GM20000 (cell line): ENCODE data around the gene AQR.

Experiments used
- DNase-seq: peaks from one replicate; pipeline ENCODE4 v3.0.0; 2012; ENCODE audit warnings: low spot score
- TF ChIP-seq, protein P1 (sequence below): IDR thresholded peaks from 2 replicates; pipeline ENCODE4 v1.5.1; 2012; ENCODE audit warnings: mild to moderate bottlenecking, control low read depth; ENCODE audit errors: extremely low read depth, missing control alignments

AQR gene

DNA sequence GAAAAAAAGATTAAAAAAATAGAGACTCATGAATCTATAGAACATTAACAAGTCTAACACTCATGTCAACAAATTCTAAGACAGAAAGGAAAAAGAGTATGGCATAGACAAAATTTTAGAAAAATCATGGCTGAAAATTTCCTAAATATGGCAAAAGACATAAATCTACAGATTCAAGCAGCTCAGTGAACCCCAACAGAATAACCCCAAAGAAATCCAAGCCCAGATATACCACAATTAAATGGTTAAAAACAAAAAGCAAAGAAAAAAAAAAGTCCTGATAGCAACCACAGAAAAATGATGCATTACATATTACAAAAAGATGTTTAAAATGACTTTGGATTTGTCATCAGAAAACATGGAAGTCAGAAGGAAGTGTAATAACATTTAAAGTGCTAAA lies 75.6 kb downstream of the AQR start:
- TF ChIP-seq, protein P1, sequence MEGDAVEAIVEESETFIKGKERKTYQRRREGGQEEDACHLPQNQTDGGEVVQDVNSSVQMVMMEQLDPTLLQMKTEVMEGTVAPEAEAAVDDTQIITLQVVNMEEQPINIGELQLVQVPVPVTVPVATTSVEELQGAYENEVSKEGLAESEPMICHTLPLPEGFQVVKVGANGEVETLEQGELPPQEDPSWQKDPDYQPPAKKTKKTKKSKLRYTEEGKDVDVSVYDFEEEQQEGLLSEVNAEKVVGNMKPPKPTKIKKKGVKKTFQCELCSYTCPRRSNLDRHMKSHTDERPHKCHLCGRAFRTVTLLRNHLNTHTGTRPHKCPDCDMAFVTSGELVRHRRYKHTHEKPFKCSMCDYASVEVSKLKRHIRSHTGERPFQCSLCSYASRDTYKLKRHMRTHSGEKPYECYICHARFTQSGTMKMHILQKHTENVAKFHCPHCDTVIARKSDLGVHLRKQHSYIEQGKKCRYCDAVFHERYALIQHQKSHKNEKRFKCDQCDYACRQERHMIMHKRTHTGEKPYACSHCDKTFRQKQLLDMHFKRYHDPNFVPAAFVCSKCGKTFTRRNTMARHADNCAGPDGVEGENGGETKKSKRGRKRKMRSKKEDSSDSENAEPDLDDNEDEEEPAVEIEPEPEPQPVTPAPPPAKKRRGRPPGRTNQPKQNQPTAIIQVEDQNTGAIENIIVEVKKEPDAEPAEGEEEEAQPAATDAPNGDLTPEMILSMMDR = no peak
- DNase-seq = no peak

DNA sequence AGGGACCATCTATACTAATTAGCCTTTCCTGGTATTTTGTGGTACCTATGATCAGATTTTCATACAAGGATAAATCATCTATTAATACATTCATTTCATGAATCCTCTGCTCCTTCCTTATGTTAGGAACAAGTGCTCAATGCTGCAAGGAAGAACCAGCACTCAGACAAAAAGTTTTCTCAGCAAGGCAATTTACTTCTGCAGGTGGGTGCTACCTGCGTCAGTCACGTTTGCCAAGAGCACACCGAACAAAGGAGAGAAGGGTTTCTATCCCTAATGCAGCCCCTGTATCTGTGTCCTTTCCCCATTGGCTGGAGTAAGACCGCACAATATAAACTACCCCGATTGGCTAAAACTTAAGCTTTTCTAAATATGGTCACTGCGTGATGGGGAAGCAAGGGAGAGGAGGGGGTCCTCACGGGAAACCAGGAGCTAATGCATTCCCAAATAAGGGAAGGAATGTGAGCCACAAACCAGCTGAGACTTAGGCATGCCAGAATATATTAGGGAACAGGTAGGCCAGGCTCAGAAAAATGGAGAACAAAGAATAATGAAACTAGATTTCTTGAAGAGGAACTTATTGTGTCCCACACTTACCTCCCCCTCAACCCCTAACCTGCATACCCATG lies 76.5 kb downstream of the AQR start:
- DNase-seq = no peak
- TF ChIP-seq, protein P1 = no peak

DNA sequence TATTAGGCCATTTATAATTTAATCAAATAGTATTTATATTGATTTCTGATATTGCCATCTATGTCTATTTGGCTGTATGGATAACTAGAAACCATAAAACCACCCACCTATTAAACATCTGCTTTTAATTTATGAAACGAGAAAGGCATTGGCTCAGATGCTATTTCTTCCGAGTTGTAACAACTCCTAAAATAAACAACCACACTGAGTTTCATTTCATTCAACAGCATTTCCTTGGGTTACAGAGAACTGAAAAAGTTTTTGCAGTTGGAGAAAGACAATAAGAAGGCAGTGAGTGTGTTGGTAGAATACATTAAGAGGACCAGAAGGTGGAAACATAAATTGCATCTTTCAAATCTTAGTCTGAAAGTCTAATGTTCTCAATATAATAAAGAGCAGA lies 79.1 kb downstream of the AQR start:
- TF ChIP-seq, protein P1 = no peak
- DNase-seq = no peak

DNA sequence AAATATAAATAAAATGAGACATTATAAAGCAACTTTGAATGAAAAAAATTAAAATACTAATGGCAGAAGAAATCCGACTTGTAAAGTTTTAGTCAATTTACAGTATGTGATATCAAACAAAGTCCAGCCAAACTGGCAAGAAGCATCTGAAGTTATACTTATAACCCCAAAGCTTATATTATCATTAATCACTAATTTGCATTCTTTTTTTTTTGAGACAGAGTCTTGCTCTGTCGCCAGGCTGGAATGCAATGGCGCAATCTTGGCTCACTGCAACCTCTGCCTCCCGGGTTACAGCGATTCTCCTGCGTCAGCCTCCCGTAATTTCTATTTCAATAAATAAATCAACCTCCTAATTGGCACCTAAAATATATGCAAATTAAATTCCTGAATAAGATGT lies 80.1 kb downstream of the AQR start:
- DNase-seq = no peak

DNA sequence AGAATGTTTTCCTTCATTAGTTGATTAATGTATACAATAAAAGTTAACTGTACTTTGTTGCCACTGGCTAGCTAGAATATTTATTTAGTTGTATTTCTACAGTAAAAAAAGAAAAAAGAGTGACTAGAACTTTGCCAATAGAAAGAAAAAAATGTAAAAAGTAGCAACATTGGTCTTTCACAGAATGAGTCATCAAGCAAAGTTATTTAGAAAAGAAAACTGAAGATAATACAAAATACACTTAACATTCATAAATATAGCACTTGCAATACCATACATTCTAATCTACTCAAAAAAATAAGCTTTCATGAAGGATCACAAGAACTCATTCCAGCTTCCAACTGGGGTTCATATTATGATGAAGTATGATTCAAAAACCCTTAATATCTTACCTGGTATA lies 83.4 kb downstream of the AQR start:
- TF ChIP-seq, protein P1 = no peak
- DNase-seq = no peak

More for the DNA sequence above, 80.1 kb downstream of the AQR start:
- TF ChIP-seq, protein P1 = no peak

DNA sequence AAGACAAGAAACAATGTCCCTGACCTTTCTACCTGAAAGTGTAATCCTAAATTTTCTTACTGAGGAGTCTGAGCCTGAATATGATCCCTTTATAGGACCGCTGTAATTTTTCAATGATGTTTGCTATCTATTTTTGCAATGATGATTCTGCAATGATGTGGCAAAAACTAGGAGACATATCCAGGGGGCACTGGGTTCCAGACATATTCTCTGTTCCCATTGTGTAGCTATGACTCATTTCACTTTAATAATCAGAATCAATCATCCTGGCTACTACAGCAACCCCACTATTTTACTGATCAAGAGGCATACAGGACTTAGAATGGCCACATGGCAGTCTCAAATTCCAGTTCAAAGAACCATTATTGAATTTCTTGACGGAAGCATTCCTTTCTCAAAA lies 85.9 kb downstream of the AQR start:
- TF ChIP-seq, protein P1 = no peak

DNA sequence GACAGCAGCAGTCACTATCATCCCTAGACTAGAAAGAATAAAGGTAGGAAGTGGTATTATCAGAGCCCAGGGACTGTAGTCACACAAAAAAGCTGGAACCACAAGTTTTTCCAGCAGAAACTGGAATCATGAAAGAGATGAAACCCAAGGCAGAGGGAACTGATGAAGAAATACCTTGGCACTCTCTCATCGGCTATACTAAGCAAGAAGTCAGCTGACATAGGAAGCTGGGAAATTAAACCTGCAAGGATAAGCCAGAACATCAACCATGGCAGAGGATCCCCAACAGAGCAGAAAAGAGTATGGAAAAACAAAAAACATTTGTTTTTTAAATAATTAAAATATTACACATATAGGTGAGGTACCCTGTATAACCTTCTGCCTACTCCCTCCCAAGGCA lies 86.5 kb downstream of the AQR start:
- DNase-seq = no peak
- TF ChIP-seq, protein P1 = no peak

More for the DNA sequence above, 85.9 kb downstream of the AQR start:
- DNase-seq = no peak
